Body of pancreas (tissue), 4 donors: Measurements from ENCODE around the gene CXADR. TPM values are rescaled to one million over a fixed set of nuclear protein-coding genes. Genes with fewer than 3 reads are reported as not detected.

ENCODE experiments used
- ATAC-seq: fragments of 150-250 bp; one replicate; pipeline ENCODE4 v1.9.1; 2016
- DNase-seq, 4 donors: peaks; one replicate each; pipeline ENCODE4 v3.0.0-alpha.2; 2019
- H3K27ac ChIP-seq, 4 donors: fragments of 200-600 bp; sonication (generic); 1 replicate in 3 of 4; 2 replicates in 1 of 4; pipeline versions ENCODE4 v1.5.1 to v1.6.1; 2016 to 2019; ENCODE audit warnings: mild to moderate bottlenecking in 1 of 4, mixed read lengths in 1 of 4, moderate library complexity in 1 of 4
- H3K27me3 ChIP-seq, 2 donors: fragments of 200-600 bp; sonication (generic); one replicate each; pipeline ENCODE4 v1.6.0; 2016; ENCODE audit warnings: mild to moderate bottlenecking in 1 of 2
- H3K36me3 ChIP-seq, 2 donors: fragments of 200-600 bp; sonication (generic); replicated peaks in 1 of 2; 2 replicates each; pipeline ENCODE4 v1.5.1; 2016; ENCODE audit warnings: low read depth in 2 of 2; ENCODE audit not compliant: insufficient read depth in 1 of 2
- H3K4me1 ChIP-seq: fragments of 200-600 bp; sonication (generic); one replicate; pipeline ENCODE4 v1.6.0; 2016
- H3K4me3 ChIP-seq, 2 donors: fragments of 200-600 bp; sonication (generic); 1 replicate in 1 of 2; 2 replicates in 1 of 2; pipeline ENCODE4 v1.5.1; 2016 to 2019
- H3K9me3 ChIP-seq, 3 donors: fragments of 200-600 bp; sonication (generic); 1 replicate in 2 of 3; 2 replicates in 1 of 3; pipeline ENCODE4 v1.5.1; 2016
- POLR2A ChIP-seq, 3 donors: fragments of 450-650 bp; IDR thresholded peaks; one replicate each; pipeline ENCODE4 v1.6.1; 2016; ENCODE audit warnings: antibody characterized with exemption in 3 of 3, mild to moderate bottlenecking in 2 of 3
- WGBS, 2 donors: methylation state at CpG; one replicate each; pipeline ENCODE4 v1.1.5; 2017; 5-methylcytosine and 5-hydroxymethylcytosine counted together
- intact Hi-C: fragments of 100-400 bp; cut with DNase I; formaldehyde crosslinking; loops from one replicate; pipeline ENCODE4 v1.15.1; 2023
- total RNA-seq, 2 donors: library from RNA; depleted of rRNA; stranded (reverse); fragments of >200 nt; gene quantifications; one replicate each; pipeline ENCODE4 v1.1.0, GENCODE V29; 2016
- TF ChIP-seq, protein P1 (sequence below), 7 experiments: fragments of 450-650 bp in 4 of 7; fragments of 200-600 bp in 3 of 7; sonication (generic) in 3 of 7; IDR thresholded peaks; one replicate each; pipeline ENCODE4 v1.5.1; 2016 to 2019; ENCODE audit warnings: antibody characterized with exemption in 7 of 7

Gene CXADR
- total RNA-seq, 2 donors from 2014 or later, result 28.8 to 41.9 TPM

DNA sequence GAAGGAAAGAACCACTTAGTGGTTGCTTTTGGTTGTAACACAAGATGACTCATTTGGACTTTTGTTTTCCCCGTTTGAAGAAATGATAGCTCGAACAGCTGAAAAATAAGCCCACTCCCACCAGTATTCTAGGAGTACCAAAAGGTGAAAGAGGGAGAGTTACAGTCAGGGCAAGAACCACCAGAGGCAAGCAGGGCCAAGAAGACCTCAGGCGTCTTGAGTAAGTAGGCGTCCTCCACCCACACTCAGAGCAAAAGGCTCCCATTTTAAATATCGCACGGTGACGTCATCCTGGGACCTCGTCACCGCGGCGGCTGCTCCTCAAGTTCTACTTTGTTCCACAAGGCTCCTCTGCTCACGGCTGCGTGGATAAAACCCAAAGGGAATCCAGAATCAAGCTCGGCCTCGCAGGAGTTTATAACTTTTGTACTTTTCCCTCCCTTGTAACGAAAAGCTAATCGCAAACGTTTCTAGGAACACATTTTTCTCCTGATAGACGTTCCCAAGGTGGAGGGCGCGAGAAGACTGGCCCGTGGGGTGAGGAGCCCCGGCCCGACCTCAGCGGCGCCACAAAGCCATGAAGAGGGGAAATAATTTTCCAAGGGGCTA lies 98.7 kb downstream of the CXADR start:
- ATAC-seq (peak; percentile 78), DNase-seq (peak; percentile 80 to 86 (median 83))
- peak in 2 of 3 donors; percentile 59 to 63 for TF ChIP-seq POLR2A (IDR thresholded peaks at IDR 0.05)
- TF ChIP-seq, protein P1, sequence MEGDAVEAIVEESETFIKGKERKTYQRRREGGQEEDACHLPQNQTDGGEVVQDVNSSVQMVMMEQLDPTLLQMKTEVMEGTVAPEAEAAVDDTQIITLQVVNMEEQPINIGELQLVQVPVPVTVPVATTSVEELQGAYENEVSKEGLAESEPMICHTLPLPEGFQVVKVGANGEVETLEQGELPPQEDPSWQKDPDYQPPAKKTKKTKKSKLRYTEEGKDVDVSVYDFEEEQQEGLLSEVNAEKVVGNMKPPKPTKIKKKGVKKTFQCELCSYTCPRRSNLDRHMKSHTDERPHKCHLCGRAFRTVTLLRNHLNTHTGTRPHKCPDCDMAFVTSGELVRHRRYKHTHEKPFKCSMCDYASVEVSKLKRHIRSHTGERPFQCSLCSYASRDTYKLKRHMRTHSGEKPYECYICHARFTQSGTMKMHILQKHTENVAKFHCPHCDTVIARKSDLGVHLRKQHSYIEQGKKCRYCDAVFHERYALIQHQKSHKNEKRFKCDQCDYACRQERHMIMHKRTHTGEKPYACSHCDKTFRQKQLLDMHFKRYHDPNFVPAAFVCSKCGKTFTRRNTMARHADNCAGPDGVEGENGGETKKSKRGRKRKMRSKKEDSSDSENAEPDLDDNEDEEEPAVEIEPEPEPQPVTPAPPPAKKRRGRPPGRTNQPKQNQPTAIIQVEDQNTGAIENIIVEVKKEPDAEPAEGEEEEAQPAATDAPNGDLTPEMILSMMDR (IDR thresholded peaks at IDR 0.05), result peak in 2 of 7 experiments; percentile 29
- Histone ChIP-seq H3K27me3 (no peaks in the 10 kb centered on the region), H3K9me3 (no peaks in the 10 kb centered on the region), H3K4me1 (peaks cover 16% of the 10 kb centered on the region), H3K4me3 (peak overlapping the region; percentile 84 to 86), H3K27ac (peak overlapping the region; percentile 76 to 92 (median 81)), H3K36me3 (no peaks in the 10 kb centered on the region)
- intact Hi-C loops, result no loop called here
- 0 to 1% methylated on average over 26 of the region's 26 CpGs for WGBS, 2 donors

DNA sequence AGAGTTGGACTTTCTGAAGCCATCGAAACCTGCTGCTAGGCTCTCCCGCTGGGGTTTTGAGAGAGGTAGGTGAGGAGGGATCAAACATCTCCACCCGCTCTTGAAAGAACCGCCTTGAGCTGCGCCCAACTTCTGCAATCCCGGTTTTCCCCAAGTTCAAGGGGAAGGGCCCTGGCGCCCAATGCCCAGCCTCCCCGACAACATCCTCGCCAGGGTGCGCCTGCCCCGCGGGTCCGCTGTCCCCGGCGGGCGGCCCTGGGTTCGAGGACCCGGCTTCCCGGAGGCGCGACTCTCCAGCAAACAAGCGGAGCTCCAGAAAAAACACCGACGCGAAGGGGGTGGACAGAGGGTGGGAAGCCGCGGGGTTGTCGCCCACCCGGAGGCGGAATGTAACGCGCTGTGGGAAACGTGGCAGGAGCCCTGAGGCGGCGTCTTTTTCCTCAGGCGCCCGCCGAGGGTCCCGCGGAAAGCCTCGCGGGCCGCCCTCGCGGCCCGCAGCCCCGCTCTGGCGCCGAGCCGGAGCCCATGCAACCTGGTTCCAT lies 99.3 kb downstream of the CXADR start:
- Histone ChIP-seq H3K27me3 (no peaks in the 10 kb centered on the region), H3K9me3 (no peaks in the 10 kb centered on the region), H3K4me3 (peak overlapping the region; percentile 84 to 86), H3K4me1 (peaks cover 16% of the 10 kb centered on the region), H3K27ac (peak overlapping the region; percentile 76 to 92 (median 81)), H3K36me3 (no peaks in the 10 kb centered on the region)
- WGBS, 2 donors, result 0 to 1% methylated on average over 8 to 50 of the region's 50 CpGs
- DNase-seq, result peak; percentile 49 to 51 (median 50)
- TF ChIP-seq POLR2A (IDR thresholded peaks at IDR 0.05), result no peak
- TF ChIP-seq, protein P1 (IDR thresholded peaks at IDR 0.05), result no peak
- intact Hi-C loops, result no loop called here
- ATAC-seq, result peak; percentile 48

GRCh38 chr21:17612565-17613241 lies 99.9 kb downstream of the CXADR start, which contains the start of gene BTG3:
BTG3 (minus strand) TSS chr21:17612901; CDS start chr21:17609144, 3,757 bp downstream.
- Histone ChIP-seq H3K27ac (peak within 1 kb of the TSS; percentile 76 to 92 (median 81)), H3K4me1 (peaks cover 16% of the 10 kb centered on the region), H3K4me3 (peak within 1 kb of the TSS; percentile 84 to 86), H3K36me3 (no peaks in the 10 kb centered on the region), H3K9me3 (no peaks in the 10 kb centered on the region), H3K27me3 (no peaks in the 10 kb centered on the region)
- 1% methylated on average over 91 of the region's 102 CpGs; no CpG with 5 or more reads in 1 of the 2 donors for WGBS, 2 donors
- intact Hi-C loops, result no loop called here
- peak; percentile 78 to 84 (median 80) for DNase-seq
- ATAC-seq, result peak; percentile 86
- TF ChIP-seq, protein P1 (IDR thresholded peaks at IDR 0.05), result no peak
- TF ChIP-seq POLR2A (IDR thresholded peaks at IDR 0.05), result peak; percentile 86 to 97 (median 90)

- Histone ChIP-seq H3K9me3 (no peaks in the 10 kb centered on the region), H3K36me3 (no peaks in the 10 kb centered on the region), H3K4me3 (peak overlapping the region; percentile 84 to 86), H3K27me3 (no peaks in the 10 kb centered on the region), H3K27ac (peak overlapping the region; percentile 76 to 92 (median 81)), H3K4me1 (peaks cover 16% of the 10 kb centered on the region)
- DNase-seq, result peak in 3 of 4 donors; percentile 16 to 48 (median 47)
- intact Hi-C loops, result no loop called here
- TF ChIP-seq, protein P1 (IDR thresholded peaks at IDR 0.05), result no peak
- no peak for TF ChIP-seq POLR2A (IDR thresholded peaks at IDR 0.05)
- 28 to 50% methylated on average over 12 to 16 of the region's 16 CpGs for WGBS, 2 donors
- ATAC-seq, result no peak
Measured at GRCh38 chr21:17613242-17613676, 100.4 kb downstream of the CXADR start.
